GM19467 (cell line): ENCODE data around the gene SYCE3.
"Not testable (repeated sequence)": the region's sequence is repeated elsewhere in the genome, so short reads cannot be mapped to it uniquely, and the experiment has no call there.

Source experiments
- ATAC-seq: cut with Tn5 transposase; IDR thresholded peaks from one replicate; pipeline ENCODE4 v1.9.1; 2021; ENCODE audit warnings: mild to moderate bottlenecking, moderate library complexity; ENCODE audit not compliant: unreplicated experiment

SYCE3 gene, protein sequence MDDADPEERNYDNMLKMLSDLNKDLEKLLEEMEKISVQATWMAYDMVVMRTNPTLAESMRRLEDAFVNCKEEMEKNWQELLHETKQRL

DNA sequence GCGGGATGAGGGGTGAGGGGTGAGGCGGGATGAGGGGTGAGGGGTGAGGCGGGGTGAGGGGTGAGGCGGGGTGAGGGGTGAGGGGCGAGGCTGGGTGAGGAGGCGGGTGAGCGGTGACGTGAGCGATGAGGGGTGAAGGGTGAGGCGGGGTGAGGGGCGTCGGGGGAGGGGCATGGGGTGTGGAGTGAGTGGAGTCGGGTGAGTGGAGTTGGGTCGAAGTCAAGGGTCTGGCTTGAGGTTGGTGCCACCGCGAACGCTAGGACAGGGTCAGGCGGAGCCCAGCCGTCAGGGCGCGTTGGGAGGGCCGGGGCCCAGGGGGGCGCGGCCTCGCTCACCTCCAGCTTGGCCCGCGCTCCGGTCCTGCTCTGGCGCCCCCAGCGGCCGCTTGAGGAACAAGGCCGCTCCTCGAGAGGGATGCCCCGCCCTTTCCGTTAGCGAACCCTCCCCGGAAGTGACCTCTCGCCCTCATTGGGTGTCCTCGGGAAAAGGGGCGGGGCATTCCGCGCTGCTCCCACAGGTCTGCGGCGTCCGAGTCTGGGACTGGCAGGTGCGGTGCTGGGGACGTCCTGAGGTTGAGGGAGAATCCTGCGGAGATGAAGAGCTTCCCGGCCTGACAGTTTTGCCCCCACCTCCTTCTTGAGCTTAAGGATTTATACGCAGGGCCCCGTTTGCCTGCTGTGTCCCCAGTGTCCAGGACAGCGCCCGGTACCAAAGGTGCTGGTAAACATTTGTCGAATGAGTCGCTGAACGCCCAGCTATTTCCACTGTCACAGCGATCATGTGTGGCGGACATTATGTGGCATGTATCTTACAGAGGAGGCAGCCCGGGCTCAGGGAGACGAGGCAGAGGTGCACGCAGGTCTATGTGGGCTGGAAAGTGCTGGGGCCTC lies at the start of gene SYCE3:
Gene SYCE3, minus strand, starts transcription at position 397 of the 890 bp plus-strand sequence. CDS start 6,514 bp downstream, outside the sequence.
- peak; percentile 89 for ATAC-seq

DNA sequence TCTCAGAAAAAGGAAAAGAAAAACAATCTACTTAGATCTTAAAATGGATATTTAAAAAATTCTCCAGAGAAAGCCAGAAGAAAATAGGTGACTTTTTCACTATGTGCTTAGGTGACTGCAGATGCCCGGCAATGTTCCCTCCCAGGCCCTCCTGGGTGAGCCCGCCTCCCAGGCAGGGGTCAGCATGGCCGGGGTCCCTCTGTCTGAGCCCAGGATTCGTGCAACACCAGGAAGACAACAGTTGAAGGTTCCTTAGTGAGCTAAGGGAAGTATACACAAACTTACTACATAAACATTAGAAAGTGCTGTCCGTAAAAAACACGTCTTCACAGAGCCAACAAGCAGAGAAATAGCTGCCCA lies 49.4 kb upstream of the SYCE3 start:
- ATAC-seq, result no peak

DNA sequence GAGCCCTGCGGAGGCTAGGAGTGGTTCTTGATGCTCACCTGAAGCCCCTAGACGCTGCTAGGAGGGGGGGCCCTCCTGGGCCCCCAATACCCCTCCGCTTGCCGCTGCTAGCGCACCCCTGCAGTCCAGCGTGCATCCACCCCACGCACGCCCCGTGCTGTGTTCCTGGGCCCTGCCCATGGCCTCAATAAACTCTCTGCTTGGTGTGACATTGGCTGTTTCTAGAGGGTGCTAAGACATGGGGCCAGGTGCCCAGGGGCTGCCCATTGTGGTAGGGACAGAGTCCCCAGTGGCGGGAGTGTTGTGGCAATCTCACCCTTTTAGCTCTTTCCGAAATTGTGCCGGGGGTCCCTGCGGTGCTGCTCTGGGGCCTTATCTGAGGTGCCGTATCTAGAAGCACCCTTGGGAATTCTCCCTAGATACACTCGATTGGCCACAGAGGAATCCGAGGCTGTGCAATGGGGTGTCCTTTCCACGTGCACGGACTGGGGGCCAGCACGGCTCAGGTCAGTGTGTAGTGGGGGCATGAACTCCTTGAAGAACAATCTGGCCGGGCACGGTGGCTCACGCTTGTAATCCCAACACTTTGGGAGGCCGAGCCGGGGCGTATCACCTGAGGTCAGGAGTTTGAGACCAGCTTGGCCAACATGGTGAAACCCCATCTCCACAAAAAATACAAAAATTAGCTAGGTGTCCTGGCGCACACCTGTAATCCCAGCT lies 48.8 kb upstream of the SYCE3 start:
- ATAC-seq, result no peak

DNA sequence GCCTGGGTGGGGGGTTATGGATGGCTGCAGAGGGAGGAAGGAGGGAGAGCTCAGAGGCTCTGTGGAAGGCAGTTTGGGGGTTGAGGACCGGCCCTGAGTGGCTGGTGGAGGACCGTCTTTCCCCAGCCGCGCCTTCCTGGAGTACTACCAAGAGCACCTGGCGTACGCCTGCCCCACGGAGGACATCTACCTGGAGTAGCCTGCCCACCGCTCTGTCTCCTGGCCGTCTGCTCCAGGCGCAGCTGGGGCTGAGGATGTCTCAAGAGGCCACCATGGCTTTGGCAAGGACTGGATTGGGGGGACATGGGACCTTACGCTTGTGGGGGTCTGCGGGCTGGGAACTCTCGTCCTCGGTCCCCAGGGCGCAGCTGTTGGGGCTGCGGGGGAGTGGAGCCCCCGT lies 47.9 kb upstream of the SYCE3 start:
- no peak for ATAC-seq

DNA sequence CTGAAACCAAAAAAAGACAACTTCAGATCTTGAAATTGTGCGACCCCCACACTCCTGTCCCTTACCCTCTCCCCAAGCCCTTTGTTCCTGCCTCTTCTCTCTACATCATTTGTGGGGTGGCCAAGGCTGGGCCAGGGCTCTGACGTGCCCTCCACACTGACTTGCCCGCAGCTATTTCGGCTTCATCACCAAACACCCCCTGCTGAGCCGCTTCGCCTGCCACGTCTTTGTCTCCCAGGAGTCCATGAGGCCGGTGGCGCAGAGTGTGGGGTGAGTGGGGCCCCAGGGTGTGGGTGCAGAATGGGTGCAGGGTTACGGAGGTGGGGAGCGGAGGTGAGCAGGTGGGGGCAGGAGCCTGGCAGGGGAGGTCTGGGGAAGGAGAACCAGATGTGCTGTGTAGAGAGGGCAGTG lies 47.3 kb upstream of the SYCE3 start:
- no peak for ATAC-seq

DNA sequence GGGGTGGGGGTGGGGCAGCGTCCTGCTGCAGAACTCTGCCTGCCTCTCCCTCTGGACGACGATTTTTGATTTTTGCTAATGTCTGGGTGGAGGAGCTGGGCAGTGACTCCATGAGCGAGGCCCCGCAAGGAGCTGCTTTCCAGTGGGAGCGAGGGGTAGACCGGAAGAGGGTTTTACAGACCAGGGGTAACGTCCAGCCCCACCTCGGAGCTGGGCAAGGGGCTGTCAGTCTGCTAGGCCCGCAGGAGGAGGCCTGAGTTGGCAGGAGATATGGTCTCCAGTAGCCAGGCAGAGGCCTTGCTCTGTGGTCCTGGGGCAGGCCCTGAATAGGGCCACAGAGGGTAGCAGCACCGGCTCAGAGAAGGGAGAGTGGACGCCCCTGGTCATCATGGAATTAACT lies 46.9 kb upstream of the SYCE3 start:
- no peak for ATAC-seq

DNA sequence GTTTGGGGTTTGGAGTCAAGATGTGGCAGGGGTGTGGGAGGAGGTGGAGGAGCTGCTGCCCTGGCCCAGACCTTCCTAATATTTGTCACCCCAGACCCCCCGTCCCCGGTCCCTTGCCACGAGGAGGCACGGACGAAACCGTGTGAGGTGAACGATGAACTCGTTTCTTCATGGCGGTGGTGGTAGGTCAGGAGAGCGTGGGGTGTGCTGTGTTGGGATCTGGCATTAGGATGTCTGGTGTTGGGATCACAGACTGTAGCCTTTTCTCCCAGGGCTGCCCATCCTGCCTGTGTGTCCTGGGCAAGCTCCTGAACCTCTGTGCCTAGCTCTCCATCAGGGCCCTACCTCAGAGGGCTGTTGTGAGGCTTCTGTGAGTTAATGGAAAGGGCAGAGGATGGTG lies 46.3 kb upstream of the SYCE3 start:
- ATAC-seq, result no peak

DNA sequence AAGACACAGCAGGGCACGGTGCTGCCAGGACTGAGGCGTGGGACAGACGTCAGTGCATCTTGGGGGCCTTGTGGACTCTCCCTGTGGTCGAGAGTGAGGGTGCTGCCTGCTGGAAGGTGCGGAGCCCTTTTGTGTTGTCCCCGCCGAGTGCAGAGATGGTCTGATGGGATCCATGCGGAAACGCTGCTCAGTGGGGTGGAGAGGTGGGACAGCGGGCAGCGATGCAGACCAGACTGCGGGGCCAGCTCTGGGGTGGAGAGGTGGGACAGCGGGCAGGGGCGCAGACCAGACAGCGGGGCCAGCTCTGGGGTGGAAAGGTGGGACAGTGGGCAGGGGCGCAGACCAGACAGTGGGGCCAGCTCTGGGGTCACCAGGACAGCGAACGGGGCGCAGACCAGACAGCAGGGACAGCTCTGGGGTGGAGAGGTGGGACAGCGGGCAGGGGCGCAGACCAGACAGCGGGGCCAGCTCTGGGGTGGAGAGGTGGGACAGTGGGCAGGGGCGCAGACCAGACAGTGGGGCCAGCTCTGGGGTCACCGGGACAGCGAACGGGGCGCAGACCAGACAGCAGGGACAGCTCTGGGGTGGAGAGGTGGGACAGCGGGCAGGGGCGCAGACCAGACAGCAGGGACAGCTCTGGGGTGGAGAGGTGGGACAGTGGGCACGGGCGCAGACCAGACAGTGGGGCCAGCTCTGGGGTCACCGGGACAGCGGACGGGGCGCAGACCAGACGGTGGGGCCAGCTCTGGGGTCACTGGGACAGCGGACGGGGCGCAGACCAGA lies 45.5 kb upstream of the SYCE3 start:
- ATAC-seq, result not testable (repeated sequence)

DNA sequence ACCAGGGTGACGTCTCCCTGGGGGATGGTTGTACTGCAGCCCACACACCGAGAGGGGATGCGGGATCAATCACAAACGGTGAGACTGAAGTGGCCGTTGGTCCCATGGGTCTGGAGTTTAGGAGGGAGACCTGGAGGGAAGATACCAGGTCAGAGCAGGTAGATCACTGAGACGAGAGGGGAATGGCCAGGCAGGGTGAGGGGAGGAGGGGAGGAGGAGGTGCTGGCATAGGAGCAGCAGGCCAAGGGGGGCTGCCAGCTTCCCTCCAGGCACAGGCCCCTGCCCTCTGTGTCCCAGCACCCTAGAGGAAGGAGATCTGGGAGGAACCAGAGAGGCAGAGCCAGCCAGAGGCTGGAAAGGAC lies 44.9 kb upstream of the SYCE3 start:
- ATAC-seq, result no peak

DNA sequence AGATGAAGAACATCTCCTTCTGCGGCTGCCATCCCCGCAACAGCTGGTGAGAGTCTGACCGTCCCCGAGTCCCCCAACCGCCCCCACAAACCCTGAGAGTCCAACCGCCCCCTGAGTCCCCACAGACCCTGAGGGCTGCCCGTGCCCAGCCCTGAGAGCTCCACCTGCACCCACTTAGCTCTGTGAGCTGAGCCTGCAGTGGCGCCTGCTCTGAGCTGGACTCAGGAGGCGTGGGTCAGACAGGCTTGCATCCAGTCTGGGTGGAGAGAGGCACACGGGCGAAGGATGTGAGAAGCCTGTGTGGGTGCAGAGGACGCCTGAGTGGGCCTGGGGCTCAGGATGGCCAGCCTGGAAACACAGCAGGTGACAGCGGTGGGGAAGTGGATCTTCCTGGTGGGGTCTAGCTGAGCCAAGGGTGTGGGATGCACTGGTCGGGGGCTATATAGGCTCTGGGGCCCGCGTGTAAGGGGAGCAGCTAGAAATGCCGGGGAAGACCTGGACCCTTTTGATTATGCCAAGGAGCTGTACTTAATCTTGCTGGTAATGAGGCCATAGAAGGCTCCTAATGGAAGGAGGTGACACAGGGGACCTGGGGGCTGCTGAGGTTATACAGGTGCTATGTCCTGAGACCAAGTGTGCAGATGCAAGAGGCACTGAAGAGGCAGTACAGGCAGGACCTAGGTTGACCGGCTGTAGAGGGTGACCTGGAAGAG lies 44.4 kb upstream of the SYCE3 start:
- ATAC-seq, result no peak

DNA sequence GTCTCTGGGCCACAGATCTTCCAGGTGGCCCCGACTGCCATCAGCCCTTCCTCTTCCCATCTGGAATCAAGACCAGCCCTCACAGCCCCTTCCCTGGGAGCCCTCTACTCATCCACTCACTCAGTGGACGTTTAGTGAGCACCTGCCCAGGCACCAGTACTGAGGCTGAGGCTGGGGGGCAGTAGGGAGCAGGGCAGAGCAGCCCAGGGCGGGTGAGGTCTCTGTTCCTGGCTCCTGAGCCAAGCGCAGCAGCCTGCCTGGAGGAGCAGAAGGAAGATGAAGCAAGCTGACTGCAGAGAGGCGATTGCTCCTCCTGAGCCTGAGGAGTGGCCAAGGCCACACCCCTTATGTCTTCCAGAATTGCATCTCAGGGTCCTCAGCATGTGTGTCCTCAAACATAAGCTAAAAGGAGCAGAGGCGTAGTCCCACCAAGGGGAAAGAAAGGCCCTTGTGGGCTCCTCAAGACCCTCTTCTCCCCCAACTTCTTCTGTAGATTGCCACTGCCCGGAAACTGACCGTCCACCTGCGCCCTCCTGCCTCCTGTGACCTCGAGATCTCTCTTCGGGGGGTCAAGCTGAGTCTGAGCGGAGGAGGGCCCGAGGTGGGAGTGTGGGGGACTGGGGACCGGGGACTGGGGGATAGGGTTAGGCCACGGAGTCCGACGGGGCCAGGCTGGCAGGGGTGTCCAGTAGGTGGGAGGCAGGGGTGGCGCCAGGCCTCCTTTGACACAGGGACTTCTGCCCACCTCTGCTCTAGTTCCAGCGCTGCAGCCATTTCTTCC lies 43.6 kb upstream of the SYCE3 start:
- ATAC-seq, result no peak

DNA sequence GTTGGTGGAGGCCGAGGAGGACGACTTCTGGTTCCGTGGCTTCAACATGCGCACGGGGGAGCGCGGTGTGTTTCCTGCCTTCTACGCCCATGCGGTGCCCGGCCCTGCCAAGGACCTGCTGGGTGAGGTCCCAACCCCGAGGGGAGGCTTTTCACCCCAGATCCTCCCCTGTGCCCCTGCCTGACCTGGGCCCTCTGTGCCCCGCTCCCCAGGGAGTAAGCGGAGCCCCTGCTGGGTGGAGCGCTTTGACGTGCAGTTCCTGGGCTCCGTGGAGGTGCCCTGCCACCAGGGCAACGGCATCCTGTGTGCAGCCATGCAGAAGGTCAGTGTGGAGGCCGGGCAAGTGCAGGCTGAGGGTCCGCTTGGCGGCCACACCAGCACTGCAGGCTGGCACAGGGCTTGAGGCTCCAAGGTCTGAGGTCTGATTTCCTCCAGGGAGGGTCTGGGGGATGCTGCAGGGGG lies 42.9 kb upstream of the SYCE3 start:
- no peak for ATAC-seq

DNA sequence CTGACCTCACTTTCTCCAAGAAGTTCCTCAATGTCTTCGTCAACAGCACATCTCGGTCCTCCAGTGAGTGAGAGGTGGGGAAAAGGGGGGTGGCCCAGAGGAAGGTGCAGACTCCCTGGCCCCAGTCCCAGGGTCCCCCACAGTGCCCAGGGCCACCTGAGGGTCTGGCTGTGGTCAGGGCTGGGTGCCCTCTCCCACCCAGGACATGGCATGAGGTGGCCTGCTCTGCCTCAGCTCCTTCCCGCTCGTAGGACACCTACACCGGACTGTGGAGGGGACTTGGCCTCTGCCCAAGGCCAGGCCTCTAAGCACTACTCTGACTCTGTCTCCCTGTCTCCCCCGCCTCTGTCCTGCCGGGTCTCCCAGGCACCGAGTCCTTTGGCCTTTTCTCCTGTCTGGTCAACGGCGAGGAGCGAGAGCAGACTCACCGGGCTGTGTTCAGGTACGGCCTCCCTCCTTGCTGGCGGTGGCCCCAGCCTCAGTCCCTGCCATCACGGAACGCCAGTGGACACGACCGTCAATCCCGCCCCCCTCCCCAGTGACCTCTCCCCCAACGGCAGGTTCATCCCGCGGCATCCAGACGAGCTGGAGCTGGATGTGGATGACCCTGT lies 42.4 kb upstream of the SYCE3 start:
- ATAC-seq, result no peak

DNA sequence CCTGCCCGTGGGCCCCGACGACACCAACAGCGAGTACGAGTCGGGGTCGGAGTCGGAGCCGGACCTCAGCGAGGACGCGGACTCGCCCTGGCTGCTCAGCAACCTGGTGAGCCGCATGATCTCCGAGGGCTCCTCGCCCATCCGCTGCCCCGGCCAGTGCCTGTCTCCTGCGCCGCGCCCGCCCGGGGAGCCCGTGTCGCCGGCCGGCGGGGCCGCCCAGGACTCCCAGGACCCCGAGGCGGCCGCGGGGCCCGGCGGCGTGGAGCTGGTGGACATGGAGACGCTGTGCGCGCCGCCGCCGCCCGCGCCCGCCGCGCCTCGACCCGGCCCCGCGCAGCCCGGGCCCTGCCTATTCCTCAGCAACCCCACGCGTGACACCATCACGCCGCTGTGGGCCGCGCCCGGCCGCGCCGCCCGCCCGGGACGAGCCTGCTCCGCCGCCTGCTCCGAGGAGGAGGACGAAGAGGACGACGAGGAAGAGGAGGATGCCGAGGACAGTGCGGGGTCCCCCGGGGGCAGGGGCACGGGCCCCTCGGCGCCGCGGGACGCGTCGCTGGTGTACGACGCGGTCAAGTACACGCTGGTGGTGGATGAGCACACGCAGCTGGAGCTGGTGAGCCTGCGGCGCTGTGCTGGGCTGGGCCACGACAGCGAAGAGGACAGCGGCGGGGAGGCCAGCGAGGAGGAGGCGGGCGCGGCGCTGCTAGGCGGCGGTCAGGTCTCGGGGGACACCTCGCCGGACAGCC lies 41.7 kb upstream of the SYCE3 start:
- no peak for ATAC-seq

DNA sequence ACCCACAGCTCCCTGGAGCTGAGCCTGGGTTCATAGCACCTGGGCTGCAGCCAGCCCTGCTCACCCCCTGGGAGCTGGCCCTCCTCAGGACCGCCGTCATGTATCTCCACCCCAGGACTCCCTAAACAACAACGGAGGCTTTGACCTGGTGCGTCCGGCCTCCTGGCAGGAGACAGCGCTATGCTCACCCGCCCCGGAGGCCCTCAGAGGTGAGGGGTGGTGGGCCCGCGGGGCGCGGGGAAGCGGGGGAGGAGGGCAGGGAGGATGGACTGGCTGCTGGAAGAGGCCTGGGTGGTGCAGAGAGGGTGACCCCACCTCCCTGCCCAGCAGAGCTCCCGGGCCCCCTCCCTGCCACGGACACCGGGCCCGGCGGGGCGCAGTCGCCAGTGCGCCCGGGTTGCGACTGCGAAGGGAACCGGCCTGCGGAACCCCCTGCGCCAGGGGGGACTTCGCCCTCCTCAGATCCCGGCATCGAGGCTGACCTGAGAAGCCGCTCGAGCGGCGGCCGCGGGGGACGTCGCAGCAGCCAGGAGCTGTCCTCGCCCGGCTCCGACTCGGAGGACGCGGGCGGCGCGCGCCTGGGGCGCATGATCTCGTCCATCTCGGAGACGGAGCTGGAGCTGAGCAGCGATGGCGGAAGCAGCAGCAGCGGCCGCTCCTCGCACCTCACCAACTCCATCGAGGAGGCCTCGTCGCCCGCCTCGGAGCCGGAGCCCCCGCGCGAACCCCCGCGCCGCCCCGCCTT lies 41.0 kb upstream of the SYCE3 start:
- no peak for ATAC-seq

DNA sequence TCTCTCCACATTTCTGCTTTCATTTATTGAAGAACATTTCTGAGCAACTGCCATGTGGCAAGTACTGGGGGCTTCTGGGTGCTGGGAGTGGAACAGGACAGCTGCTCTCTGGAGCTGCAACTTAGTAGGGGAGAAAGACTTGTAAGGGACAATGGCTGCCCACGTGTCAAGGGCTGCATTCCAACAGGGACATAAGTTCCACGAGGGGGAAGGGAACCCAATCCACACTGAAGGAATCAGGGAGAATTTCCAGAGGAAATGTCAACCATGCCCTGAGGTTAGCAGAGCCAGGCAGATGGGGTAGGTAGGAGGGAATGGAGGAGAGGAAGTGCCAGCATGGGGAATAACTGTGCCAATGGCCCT lies 39.6 kb upstream of the SYCE3 start:
- no peak for ATAC-seq

DNA sequence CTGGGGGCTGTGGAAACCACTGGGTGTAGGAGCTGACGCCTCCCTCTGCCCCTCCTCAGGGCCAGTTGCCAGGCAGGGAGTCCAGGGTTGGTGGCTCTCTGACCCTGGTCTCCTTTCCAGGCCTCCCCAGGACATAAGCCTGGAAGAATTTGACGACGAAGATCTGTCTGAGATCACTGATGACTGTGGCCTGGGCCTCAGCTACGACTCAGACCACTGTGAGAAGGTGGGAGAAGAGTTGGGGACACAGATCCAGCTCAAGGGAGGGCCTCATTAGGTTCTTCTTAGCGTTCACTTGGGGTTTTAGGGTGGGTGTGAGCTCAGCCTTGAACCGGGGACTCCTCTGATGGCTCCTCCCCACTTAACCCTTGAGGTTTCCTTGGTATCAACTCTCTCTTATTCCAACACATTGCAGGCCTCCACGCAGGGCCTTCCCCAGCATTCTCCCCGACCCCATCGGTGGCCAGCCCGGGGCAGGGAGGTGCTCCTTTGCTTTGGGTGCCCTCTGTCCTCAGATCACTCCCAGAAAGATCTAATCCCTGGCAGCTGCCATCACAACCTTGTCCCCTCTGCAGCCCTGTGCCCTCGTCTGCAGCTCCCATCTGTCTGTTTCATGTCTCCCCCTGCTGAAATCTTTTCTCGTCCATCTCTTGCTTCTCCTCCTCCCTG lies 39.1 kb upstream of the SYCE3 start:
- ATAC-seq, result no peak
